Midbrain (tissue), 1 donor: ENCODE data around the gene GREB1.

Experiments used
- DNase-seq: peaks from one replicate; lab custom pipeline; 2025; lab: John Stamatoyannopoulos, UW

Gene GREB1

GRCh38 chr2:11562011-11562410, 28.2 kb downstream of the GREB1 start:
- no peak for DNase-seq

GRCh38 chr2:11562476-11562875, 28.6 kb downstream of the GREB1 start:
- DNase-seq = no peak

- DNase-seq = no peak
These were observed 30.2 kb downstream of the GREB1 start for GRCh38 chr2:11563784-11564666.

- DNase-seq = no peak
These were observed 31.1 kb downstream of the GREB1 start for GRCh38 chr2:11564816-11565567.

GRCh38 chr2:11566383-11566782, 32.5 kb downstream of the GREB1 start:
- no peak for DNase-seq

DNA sequence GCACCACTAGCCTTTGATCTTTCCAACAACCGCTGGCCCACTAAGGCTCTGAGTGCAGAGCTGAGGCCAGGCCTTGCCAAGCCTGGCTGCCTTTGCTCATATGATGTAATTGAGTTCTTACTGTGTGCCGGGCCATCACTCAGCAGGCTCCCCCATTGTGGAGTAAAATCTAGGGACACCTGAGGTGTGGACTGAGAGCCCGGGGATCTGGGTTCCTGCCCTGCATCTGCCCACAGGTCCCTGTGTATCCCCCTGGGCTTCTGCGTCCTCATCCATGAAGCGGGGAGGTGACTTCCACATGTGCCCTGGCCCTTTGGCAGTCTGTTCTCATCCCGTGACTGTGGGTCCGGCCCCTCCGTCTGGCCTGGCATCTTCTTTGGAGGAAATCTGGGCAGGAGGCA, 33.8 kb downstream of the GREB1 start:
- DNase-seq = no peak

DNA sequence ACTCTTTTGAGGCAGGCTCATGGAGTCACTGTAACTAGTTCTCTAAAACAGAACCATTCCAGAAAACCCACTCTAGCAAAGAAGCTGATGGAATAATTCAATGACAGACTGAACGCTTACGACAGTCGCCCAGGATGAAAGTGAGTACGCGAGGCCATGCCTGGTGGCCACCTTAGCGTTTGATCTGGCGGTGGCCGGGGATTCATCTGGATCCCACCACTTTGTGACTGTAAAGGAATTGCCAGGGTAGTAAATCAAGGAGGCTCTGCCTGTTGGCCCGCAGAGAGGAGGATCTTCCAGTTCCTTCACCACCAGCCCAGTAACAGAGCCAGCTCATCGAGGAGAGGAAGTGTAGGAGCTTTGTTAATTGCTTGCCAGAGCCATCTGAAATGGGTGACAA, 34.6 kb downstream of the GREB1 start:
- no peak for DNase-seq

DNA sequence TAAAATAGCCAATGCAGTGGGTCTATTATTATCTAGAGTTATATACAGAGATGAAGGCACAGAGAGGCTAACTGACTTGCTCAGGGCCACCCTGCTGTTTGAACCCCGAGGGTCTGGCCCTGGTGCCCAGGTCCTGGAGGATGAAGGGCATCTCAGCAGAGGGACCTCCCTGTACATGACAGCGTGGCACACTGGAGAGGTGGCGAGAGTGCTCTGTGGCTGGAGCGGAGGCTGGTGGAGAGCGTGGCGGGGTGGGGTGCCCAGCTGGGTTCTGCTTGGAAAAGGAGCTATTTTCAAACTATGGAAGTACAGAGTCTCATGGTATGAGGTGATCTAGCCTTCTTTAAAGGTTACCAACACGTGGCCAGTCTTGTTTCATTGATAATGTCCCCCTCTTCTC, 35.8 kb downstream of the GREB1 start:
- no peak for DNase-seq

- DNase-seq = no peak
These were observed 37.3 kb downstream of the GREB1 start for GRCh38 chr2:11571170-11571569.

GRCh38 chr2:11572996-11573395, 39.2 kb downstream of the GREB1 start:
- no peak for DNase-seq

GRCh38 chr2:11573418-11574175, 39.8 kb downstream of the GREB1 start:
- DNase-seq = no peak

- DNase-seq = no peak
These were observed 40.6 kb downstream of the GREB1 start for GRCh38 chr2:11574176-11575046.

DNA sequence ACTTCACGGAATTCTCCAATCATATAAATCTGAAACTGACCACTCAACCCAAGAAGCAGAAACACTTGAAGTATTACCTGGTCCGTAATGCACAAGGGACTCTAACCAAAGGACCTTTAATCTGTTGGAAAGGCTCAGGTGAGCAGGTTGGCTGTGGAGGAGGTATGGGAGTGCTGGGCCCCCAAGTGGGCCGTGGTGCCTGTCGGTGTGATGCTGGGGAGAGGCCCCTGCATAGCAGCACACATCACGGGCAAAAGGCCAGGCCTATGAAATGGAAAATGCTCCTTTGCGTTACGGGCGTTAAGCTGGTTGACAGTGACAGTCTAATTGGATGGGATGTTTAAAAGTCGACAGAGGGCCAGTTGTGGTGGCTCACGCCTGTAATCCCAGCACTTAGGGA, 42.6 kb downstream of the GREB1 start:
- DNase-seq = no peak

DNA sequence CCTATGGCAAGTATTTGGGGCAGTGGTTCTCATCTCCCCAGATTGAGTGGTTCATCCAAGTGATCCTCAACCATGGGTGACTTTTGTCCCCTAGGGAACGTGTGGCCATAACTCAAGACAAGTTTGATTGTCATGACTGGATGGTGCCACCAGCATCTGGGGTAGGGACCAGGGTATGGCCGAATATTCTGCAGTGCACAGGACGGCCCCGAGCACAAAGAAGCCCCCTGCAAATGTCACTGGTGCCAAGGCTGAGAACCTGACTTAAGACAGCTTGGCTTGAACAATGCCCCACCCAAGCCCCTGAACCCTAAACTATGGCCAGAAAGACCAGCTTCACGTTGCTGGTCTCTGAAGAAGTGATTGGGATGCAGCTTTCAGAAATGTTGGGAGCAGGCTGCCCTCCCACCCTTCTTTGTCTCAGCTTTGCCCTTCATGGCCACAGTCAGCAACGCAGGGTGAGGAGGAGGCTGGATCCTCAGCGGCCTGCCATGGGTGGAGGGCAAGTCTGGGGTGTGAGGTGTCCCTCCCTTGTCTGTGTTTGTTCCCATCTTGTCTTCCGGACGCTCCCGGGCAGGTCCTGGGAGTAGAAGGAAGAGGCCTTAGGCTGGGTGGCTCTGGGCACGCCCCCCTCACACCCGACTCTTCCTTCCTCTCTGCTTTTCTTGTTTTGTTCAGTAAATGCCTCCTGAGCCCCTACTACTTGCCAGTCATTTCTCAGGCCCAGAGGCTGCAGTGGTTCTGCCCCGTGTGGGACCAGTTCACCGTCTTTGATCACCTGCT, 43.4 kb downstream of the GREB1 start:
- no peak for DNase-seq

- DNase-seq = no peak
These were observed 44.5 kb downstream of the GREB1 start for GRCh38 chr2:11578081-11578948.

- no peak for DNase-seq
These were observed 45.3 kb downstream of the GREB1 start for GRCh38 chr2:11578986-11579774.

DNA sequence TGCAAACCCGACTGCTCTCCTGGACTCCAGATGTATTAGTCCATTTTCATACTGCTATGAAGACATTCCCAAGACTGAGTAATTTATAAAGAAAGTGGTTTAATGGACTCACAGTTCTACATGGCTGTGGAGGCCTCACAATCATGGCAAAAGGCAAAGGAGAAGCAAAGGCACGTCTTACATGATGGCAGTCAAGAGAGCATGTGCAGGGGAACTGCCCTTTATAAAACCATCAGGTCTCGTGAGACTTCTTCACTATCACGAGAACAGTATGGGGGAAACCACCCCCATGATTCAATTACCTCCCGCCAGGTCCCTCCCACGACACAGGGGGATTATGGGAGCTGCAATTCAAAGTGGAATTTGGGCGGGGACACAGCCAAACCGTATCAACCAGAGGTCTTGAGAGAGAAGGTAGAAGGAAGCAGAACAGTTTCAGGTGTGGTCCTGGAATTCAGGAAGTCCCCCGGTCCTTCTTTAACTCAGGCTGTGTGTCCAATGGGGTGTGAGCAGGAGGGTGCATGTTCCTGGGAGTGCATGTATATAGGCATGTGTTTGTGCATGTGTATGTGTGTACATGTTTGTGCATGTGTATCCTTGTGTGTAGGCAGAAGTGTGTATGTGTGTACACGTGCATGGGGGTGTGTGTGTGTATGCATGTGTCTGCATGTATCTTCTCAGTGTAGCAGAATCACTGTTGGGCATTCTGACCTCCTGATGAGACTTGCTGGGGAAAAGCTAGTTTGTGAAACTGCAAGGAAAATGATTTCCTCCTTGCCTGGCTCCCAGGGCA, 46.2 kb downstream of the GREB1 start:
- DNase-seq = no peak

- no peak for DNase-seq
These were observed 46.9 kb downstream of the GREB1 start for GRCh38 chr2:11580697-11581096.
